ENCODE data around the gene TOR4A. TPM values are rescaled to one million over a fixed set of nuclear protein-coding genes. Genes with fewer than 3 reads are reported as not detected.

The TOR4A gene
- total and polyA plus RNA-seq, 9 of the 15 experiments (the other 6 are each of a cell fraction or from before 2014, with no cell fraction given) = 3.9 to 49.2 (median 8.8) TPM

DNA sequence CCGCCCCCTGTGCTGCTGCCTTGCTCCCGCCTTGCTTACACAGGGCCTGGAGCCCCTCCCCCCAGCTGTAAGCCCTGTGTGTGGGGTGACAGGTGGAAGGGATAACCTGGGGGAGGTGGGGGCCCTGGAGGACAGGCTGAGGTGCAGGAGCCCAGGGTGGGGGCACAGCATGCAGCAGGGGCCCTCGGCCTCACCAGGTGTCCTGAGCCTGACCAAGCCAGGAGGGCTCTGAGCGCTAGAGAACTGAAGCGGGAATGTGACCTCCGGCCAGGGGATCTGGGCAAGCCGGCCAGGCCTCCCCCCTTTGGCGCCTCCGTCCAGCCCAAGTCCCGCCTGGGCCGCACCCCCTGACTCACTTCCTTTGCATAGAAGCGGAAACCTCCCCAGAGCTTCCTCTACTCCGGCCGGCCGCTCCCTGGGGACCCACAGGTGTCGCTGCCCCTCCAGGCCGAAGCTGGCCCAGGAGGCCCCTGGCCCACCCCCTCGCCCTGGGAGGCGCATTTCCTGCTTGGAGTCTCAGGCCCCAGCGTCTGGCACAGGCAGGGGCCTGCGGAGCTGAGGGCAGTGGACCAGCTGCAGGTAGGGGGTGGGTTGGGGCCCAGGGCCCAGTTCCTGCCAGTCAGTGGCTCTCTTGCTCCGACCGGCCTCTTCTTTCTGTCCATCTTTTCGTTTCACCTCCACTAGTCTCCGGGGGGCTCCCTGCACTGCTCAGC, at the start of gene TOR4A (continued):
- TF ChIP-seq, protein P1, sequence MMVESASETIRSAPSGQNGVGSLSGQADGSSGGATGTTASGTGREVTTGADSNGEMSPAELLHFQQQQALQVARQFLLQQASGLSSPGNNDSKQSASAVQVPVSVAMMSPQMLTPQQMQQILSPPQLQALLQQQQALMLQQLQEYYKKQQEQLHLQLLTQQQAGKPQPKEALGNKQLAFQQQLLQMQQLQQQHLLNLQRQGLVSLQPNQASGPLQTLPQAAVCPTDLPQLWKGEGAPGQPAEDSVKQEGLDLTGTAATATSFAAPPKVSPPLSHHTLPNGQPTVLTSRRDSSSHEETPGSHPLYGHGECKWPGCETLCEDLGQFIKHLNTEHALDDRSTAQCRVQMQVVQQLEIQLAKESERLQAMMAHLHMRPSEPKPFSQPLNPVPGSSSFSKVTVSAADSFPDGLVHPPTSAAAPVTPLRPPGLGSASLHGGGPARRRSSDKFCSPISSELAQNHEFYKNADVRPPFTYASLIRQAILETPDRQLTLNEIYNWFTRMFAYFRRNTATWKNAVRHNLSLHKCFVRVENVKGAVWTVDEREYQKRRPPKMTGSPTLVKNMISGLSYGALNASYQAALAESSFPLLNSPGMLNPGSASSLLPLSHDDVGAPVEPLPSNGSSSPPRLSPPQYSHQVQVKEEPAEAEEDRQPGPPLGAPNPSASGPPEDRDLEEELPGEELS (CRISPR knock-in tag; IDR thresholded peaks at IDR 0.05; ENCODE audit: borderline replicate concordance) = no peak
- TF ChIP-seq, protein P2, sequence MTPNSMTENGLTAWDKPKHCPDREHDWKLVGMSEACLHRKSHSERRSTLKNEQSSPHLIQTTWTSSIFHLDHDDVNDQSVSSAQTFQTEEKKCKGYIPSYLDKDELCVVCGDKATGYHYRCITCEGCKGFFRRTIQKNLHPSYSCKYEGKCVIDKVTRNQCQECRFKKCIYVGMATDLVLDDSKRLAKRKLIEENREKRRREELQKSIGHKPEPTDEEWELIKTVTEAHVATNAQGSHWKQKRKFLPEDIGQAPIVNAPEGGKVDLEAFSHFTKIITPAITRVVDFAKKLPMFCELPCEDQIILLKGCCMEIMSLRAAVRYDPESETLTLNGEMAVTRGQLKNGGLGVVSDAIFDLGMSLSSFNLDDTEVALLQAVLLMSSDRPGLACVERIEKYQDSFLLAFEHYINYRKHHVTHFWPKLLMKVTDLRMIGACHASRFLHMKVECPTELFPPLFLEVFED (CRISPR knock-in tag; conservative IDR thresholded peaks at IDR 0.05) = no peak
- TF ChIP-seq POLR2H (tag; IDR thresholded peaks at IDR 0.05; ENCODE audit: low read depth) (peak; percentile 84), MTF1 (CRISPR knock-in tag; IDR thresholded peaks at IDR 0.05; ENCODE audit: borderline replicate concordance) (no peak), HNRNPH1 (optimal IDR thresholded peaks at IDR 0.05; ENCODE audit: low read depth, low read length) (no peak), ZNF589 (CRISPR knock-in tag; IDR thresholded peaks at IDR 0.05; ENCODE audit: low read depth) (no peak), RFX1 (IDR thresholded peaks at IDR 0.05) (no peak), ASH1L (IDR thresholded peaks at IDR 0.05; ENCODE audit: borderline replicate concordance, low read depth, partially characterized antibody) (no peak)
- TF ChIP-seq, protein P3, sequence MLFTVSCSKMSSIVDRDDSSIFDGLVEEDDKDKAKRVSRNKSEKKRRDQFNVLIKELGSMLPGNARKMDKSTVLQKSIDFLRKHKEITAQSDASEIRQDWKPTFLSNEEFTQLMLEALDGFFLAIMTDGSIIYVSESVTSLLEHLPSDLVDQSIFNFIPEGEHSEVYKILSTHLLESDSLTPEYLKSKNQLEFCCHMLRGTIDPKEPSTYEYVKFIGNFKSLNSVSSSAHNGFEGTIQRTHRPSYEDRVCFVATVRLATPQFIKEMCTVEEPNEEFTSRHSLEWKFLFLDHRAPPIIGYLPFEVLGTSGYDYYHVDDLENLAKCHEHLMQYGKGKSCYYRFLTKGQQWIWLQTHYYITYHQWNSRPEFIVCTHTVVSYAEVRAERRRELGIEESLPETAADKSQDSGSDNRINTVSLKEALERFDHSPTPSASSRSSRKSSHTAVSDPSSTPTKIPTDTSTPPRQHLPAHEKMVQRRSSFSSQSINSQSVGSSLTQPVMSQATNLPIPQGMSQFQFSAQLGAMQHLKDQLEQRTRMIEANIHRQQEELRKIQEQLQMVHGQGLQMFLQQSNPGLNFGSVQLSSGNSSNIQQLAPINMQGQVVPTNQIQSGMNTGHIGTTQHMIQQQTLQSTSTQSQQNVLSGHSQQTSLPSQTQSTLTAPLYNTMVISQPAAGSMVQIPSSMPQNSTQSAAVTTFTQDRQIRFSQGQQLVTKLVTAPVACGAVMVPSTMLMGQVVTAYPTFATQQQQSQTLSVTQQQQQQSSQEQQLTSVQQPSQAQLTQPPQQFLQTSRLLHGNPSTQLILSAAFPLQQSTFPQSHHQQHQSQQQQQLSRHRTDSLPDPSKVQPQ (CRISPR knock-in tag; IDR thresholded peaks at IDR 0.05; ENCODE audit: borderline replicate concordance) = no peak
- TF ChIP-seq, protein P4, sequence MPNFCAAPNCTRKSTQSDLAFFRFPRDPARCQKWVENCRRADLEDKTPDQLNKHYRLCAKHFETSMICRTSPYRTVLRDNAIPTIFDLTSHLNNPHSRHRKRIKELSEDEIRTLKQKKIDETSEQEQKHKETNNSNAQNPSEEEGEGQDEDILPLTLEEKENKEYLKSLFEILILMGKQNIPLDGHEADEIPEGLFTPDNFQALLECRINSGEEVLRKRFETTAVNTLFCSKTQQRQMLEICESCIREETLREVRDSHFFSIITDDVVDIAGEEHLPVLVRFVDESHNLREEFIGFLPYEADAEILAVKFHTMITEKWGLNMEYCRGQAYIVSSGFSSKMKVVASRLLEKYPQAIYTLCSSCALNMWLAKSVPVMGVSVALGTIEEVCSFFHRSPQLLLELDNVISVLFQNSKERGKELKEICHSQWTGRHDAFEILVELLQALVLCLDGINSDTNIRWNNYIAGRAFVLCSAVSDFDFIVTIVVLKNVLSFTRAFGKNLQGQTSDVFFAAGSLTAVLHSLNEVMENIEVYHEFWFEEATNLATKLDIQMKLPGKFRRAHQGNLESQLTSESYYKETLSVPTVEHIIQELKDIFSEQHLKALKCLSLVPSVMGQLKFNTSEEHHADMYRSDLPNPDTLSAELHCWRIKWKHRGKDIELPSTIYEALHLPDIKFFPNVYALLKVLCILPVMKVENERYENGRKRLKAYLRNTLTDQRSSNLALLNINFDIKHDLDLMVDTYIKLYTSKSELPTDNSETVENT (CRISPR knock-in tag; IDR thresholded peaks at IDR 0.05) = peak; percentile 41; the same call in 1 of the 2 replicates
- TF ChIP-seq, protein P5, sequence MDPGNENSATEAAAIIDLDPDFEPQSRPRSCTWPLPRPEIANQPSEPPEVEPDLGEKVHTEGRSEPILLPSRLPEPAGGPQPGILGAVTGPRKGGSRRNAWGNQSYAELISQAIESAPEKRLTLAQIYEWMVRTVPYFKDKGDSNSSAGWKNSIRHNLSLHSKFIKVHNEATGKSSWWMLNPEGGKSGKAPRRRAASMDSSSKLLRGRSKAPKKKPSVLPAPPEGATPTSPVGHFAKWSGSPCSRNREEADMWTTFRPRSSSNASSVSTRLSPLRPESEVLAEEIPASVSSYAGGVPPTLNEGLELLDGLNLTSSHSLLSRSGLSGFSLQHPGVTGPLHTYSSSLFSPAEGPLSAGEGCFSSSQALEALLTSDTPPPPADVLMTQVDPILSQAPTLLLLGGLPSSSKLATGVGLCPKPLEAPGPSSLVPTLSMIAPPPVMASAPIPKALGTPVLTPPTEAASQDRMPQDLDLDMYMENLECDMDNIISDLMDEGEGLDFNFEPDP (CRISPR knock-in tag; IDR thresholded peaks at IDR 0.05) = no peak
- TF ChIP-seq, protein P6, sequence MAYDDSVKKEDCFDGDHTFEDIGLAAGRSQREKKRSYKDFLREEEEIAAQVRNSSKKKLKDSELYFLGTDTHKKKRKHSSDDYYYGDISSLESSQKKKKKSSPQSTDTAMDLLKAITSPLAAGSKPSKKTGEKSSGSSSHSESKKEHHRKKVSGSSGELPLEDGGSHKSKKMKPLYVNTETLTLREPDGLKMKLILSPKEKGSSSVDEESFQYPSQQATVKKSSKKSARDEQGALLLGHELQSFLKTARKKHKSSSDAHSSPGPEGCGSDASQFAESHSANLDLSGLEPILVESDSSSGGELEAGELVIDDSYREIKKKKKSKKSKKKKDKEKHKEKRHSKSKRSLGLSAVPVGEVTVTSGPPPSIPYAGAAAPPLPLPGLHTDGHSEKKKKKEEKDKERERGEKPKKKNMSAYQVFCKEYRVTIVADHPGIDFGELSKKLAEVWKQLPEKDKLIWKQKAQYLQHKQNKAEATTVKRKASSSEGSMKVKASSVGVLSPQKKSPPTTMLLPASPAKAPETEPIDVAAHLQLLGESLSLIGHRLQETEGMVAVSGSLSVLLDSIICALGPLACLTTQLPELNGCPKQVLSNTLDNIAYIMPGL (CRISPR knock-in tag; IDR thresholded peaks at IDR 0.05) = peak; percentile 48; the same call in 1 of the 2 replicates
